Astrocyte (in vitro differentiated cells and primary cell): ENCODE data around the gene LYZL4. TPM values are rescaled to one million over a fixed set of nuclear protein-coding genes. Genes with fewer than 3 reads are reported as not detected.
A peak's percentile ranks its signal among the peaks of the same experiment; 100 is the strongest.

Experiments
- DNase-seq: peaks from one replicate; pipeline ENCODE4 v3.0.0-alpha.2; 2010; ENCODE audit warnings: low read depth
- FAIRE-seq: peaks from 2 replicates; lab custom pipeline; 2011; peaks lifted over from hg19 to GRCh38; lab: Jason Lieb, UNC
- H2AFZ ChIP-seq: 2 replicates; pipeline ENCODE4 v1.6.0; 2012; ENCODE audit warnings: low read depth, low read length, inconsistent platforms
- H3K27ac ChIP-seq: 2 replicates; pipeline ENCODE4 v1.5.1; 2011; ENCODE audit warnings: low read depth, low read length, inconsistent platforms
- H3K27me3 ChIP-seq: 2 replicates; pipeline ENCODE4 v1.6.0; 2011; ENCODE audit warnings: low read length, inconsistent platforms; ENCODE audit not compliant: insufficient read depth
- H3K36me3 ChIP-seq: 2 replicates; pipeline ENCODE4 v1.5.1; 2011; ENCODE audit warnings: low read length, inconsistent platforms; ENCODE audit not compliant: insufficient read depth
- H3K4me1 ChIP-seq: 2 replicates; pipeline ENCODE4 v1.5.1; 2011; ENCODE audit warnings: low read length, inconsistent platforms; ENCODE audit not compliant: insufficient read depth
- H3K4me2 ChIP-seq: 2 replicates; pipeline ENCODE4 v1.6.0; 2012; ENCODE audit warnings: low read length, inconsistent platforms
- H3K4me3 ChIP-seq: 2 replicates; pipeline ENCODE4 v1.5.1; 2011; ENCODE audit warnings: low read depth, mild to moderate bottlenecking, low read length, inconsistent platforms; ENCODE audit not compliant: insufficient read depth
- H3K79me2 ChIP-seq: 2 replicates; pipeline ENCODE4 v1.6.0; 2012; ENCODE audit warnings: mild to moderate bottlenecking, low read length, inconsistent platforms; ENCODE audit not compliant: insufficient read depth
- H3K9ac ChIP-seq: 2 replicates; pipeline ENCODE4 v1.6.0; 2012; ENCODE audit warnings: mild to moderate bottlenecking, low read length, inconsistent platforms
- H3K9me3 ChIP-seq: 2 replicates; pipeline ENCODE4 v1.5.1; 2012; ENCODE audit warnings: low read depth, mild to moderate bottlenecking, low read length, inconsistent platforms; ENCODE audit not compliant: insufficient read depth
- H4K20me1 ChIP-seq: 2 replicates; pipeline ENCODE4 v1.6.0; 2012; ENCODE audit warnings: low read length, inconsistent platforms; ENCODE audit not compliant: insufficient read depth
- H3K27ac Mint-ChIP-seq: one replicate; pipeline ENCODE4 v1.8.0; 2021; ENCODE audit warnings: mild to moderate bottlenecking, mixed read lengths; ENCODE audit not compliant: unreplicated experiment
- H3K27me3 Mint-ChIP-seq: one replicate; pipeline ENCODE4 v1.8.0; 2021; ENCODE audit warnings: low read depth, mixed read lengths; ENCODE audit not compliant: unreplicated experiment
- H3K36me3 Mint-ChIP-seq: one replicate; pipeline ENCODE4 v1.8.0; 2021; ENCODE audit warnings: low read depth, mixed read lengths; ENCODE audit not compliant: unreplicated experiment
- H3K4me1 Mint-ChIP-seq: one replicate; pipeline ENCODE4 v1.8.0; 2021; ENCODE audit warnings: low read depth, mixed read lengths; ENCODE audit not compliant: unreplicated experiment
- H3K4me3 Mint-ChIP-seq: one replicate; pipeline ENCODE4 v1.8.0; 2021; ENCODE audit warnings: mild to moderate bottlenecking, moderate library complexity, mixed read lengths; ENCODE audit not compliant: unreplicated experiment
- H3K9me3 Mint-ChIP-seq: one replicate; pipeline ENCODE4 v1.8.0; 2021; ENCODE audit warnings: mild to moderate bottlenecking, mixed read lengths; ENCODE audit not compliant: unreplicated experiment
- CTCF ChIP-seq: IDR thresholded peaks from 2 replicates; pipeline ENCODE4 v1.5.1; 2011; ENCODE audit warnings: low read depth, mild to moderate bottlenecking, inconsistent platforms, low read length, moderate library complexity; ENCODE audit not compliant: insufficient read depth
- EZH2 ChIP-seq: IDR thresholded peaks from 2 replicates; pipeline ENCODE4 v1.6.1; 2012; ENCODE audit warnings: mild to moderate bottlenecking, low read length, inconsistent platforms; ENCODE audit not compliant: insufficient read depth
- total RNA-seq: library from RNA; stranded (reverse); gene quantifications from 2 replicates; pipeline ENCODE4 v1.2.1, GENCODE V29; 2021

Gene LYZL4
- total RNA-seq, 1 donor from 2014 or later, result not detected

GRCh38 chr3:42443819-42444436, 33.5 kb upstream of the LYZL4 start:
- Mint-ChIP-seq H3K4me1 (no peaks in the 10 kb centered on the region), H3K9me3 (no peaks in the 10 kb centered on the region), H3K36me3 (no peaks in the 10 kb centered on the region), H3K4me3 (no peak overlapping the region), H3K27me3 (peaks cover 38% of the 10 kb centered on the region), H3K27ac (no peak overlapping the region)
- Histone ChIP-seq H3K79me2 (no peaks in the 10 kb centered on the region), H3K4me1 (no peaks in the 10 kb centered on the region), H3K9me3 (no peaks in the 10 kb centered on the region), H3K9ac (no peak overlapping the region), H3K4me2 (no peak overlapping the region), H3K4me3 (no peak overlapping the region), H3K27me3 (peaks cover 16% of the 10 kb centered on the region), H2AFZ (no peak overlapping the region), H3K36me3 (no peaks in the 10 kb centered on the region), H4K20me1 (no peaks in the 10 kb centered on the region), H3K27ac (no peak overlapping the region)
- FAIRE-seq (no peak), DNase-seq (peak; percentile 14)
- TF ChIP-seq CTCF (peak; percentile 98), EZH2 (no peak)

GRCh38 chr3:42443292-42443691, 32.9 kb upstream of the LYZL4 start:
- DNase-seq, result no peak
- Mint-ChIP-seq H3K27me3 (peaks cover 35% of the 10 kb centered on the region), H3K36me3 (no peaks in the 10 kb centered on the region)

More at GRCh38 chr3:42443292-42443691, 32.9 kb upstream of the LYZL4 start:
- peaks cover 19% of the 10 kb centered on the region for H3K27me3 ChIP-seq
- TF ChIP-seq CTCF, result no peak
- no peak for TF ChIP-seq EZH2
- no peaks in the 10 kb centered on the region for H3K36me3 ChIP-seq
- H3K27ac ChIP-seq, result no peak overlapping the region
- Mint-ChIP-seq H3K4me3 (no peak overlapping the region), H3K4me1 (no peaks in the 10 kb centered on the region), H3K27ac (no peak overlapping the region), H3K9me3 (no peaks in the 10 kb centered on the region)
- no peaks in the 10 kb centered on the region for H3K79me2 ChIP-seq
- no peak overlapping the region for H3K9ac ChIP-seq
- H2AFZ ChIP-seq, result no peak overlapping the region
- H3K9me3 ChIP-seq, result no peaks in the 10 kb centered on the region
- no peak overlapping the region for H3K4me3 ChIP-seq
- no peak overlapping the region for H3K4me2 ChIP-seq
- no peak for FAIRE-seq
- no peaks in the 10 kb centered on the region for H4K20me1 ChIP-seq
- H3K4me1 ChIP-seq, result no peaks in the 10 kb centered on the region
